ENCODE measurements around the gene SMO.
"Not testable (repeated sequence)": the region's sequence is repeated elsewhere in the genome, so short reads cannot be mapped to it uniquely, and the experiment has no call there.

SMO gene

DNA sequence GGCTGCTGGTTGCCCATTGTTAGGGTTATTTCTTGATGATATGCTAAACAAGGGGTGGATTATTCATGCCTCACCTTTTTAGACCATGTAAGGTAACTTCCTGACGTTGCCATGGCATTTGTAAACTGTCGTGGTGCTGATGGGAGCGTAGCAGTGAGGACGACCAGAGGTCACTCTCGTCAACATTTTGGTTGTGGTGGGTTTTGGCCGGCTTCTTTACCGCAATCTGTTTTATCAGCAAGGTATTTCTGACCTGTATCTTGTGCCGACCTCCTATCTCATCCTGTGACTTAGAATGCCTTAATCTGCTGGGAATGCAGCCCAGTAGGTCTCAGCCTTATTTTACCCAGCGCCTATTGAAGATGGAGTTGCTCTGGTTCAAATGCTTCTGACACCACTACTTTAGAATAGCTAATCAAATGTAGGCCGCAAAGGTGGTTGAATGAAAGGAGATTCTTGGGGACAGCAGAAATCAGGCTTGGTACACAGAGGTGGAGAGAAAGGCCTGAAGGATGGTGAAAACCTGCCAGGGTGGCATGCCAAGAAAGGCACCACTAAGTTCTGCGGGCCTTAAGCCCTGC lies 17.9 kb upstream of the SMO start:
- DNase-seq = no peak

DNA sequence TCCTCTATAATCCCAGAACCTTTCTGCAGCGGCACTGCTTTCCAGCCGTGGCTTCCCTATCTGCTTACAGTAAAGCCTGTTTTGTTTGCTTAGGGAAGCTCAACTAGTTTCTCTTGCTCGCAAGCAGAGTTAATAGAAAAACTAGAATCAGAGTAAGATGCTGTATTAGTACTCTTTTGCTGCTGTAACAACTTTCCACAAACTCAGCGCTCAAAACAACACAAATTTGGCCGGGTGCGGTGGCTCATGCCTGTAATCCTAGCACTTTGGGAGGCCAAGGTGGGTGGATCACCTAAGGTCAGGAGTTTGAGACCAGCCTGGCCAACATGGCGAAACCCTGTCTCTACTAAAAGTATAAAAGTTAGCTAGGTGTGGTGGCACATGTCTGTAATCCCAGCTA lies 14.6 kb upstream of the SMO start:
- not testable (repeated sequence) for DNase-seq

DNA sequence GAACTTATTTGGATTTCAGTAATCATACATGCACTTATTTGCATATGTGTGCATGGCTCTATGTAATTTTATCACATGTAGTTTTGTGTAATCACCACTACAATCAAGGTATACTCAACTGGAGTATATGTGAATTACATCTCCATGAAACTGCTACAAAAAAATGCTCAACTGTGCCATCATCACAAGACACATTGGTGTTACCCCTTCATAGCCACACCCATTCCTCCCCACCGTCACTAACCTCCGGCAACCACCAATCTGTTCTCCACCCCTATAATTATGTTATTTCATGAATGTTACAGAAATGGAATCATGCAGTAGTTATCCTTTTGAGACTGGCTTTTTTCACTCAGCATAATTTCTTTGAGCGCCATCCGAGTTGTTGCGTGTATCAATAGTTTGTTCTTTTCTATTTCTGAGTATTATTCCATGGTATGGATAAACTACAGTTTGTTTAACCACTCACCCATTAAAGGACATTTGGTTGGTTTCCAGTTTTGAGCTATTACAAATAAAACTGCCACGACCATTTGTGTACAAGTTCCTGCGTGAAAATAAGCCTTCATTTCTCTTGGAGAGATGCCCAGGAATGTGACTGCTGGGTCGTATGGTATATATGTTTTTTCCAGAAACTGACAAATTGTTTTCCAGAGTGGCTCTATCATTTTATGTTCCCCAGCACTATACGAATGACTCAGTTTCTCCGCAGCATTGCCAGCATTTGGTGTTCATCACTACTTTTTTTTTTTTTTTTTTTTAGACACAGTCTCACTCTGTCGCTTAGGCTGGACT lies 11.3 kb upstream of the SMO start:
- DNase-seq = no peak

DNA sequence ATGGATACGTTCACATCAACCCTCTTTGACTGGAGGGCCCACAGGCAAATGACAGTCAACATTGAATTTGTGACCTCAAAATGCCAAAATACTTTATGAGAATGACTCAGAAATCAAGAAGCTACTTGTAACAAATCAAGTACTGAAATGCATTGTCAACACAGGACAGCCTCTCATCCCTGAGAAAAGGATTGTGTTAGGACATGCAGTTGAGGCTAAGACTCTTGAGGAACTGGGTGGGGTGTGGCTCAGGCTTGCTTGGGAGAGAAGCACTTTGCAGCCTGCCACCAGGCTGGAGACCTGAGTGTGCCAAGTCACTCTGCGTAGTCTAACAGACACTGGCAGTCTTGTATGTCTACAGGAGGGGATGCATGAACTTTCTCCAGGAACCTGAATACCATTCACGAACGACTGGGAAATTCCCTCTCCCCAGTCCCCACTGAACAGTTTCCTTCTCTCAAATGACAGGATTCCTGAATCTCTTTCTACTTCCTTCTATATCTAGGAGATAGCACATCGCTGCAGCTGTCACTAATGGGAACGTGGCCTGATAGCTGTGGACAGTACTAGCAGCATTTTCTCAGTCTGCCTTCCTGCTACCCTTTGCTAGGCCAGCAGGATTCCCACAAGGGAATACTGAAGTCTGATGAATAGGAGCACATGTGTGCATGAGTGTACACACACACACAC lies 3.3 kb upstream of the SMO start:
- DNase-seq = no peak

DNA sequence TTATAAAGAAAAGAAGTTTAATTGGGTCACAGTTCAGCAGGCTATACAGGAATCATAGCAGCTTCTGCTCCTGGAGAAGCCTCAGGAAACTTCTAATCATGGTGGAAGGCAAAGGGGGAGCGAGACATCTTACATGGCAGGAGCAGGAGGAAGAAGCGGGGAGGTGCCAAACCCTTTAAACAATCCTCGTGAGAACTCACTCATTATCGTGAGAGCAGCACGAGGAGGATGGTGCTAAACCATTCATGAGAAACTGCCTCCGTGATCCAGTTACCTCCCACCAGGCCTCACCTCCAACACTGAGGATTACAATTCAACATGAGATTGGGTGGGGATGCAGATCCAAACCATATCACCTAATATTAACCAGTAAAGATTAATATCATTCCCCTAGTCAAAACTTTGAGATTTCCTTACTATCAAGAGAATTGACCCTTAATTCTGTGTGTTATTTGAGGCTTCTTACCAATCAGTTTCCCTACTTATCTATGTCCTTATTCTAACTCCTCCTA lies 1.6 kb upstream of the SMO start:
- DNase-seq = no peak

DNA sequence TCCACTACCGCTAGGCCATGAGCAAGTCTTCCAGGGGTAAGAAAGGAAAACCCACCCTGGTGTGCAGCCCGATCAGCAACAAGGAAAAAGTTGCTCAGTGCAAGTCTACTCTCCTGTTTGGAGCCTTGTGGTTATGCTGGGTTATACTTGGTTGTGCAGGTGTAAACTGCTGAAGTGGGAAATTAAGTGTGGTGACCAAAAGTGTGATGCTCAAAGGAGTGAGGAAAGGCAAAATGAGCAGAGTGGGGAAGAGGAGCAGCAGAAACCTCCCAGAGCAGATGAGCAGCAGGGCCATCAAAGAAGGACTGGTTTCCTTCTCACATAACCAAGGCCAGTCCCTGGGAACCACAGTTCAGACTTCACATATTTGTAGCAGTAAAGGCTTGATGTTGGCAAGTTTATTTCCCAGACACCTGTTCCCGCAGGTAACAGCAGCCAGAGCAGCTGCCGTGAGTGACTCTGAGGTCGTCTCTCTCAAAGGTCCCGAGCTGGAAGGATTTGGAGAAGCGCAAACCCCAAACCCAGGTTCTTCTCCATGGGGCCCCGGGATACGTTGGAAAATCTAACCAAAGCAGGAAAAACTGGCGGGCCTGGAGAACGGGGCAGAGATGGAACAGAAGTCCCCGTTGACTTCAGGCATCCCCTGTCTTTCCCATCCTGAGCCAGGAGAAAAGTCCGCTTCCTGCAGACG lies 607 bp upstream of the SMO start:
- DNase-seq = no peak

DNA sequence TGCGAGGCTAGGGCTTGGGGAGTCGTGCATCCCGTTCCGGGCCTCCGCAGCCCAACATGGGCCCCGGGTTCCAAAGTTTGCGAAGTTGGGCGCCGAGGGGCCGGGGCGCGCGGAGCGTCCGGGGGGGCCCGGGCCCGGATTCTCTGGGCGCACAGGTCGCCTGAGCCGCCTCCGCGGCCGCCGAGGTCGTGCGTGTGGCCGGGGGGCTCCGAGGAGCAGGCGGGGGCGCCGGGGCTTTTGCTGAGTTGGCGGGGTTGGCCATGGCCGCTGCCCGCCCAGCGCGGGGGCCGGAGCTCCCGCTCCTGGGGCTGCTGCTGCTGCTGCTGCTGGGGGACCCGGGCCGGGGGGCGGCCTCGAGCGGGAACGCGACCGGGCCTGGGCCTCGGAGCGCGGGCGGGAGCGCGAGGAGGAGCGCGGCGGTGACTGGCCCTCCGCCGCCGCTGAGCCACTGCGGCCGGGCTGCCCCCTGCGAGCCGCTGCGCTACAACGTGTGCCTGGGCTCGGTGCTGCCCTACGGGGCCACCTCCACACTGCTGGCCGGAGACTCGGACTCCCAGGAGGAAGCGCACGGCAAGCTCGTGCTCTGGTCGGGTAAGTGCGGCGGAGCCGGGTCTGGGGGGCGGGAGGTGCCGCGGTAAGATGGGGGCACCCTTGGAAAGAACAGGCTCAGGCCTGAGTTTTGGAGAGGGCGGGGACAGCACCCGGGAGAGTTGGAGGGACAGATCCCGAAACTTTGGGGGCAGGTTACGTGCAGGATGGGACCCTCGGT lies 643 bp downstream of the SMO start:
- DNase-seq = no peak

DNA sequence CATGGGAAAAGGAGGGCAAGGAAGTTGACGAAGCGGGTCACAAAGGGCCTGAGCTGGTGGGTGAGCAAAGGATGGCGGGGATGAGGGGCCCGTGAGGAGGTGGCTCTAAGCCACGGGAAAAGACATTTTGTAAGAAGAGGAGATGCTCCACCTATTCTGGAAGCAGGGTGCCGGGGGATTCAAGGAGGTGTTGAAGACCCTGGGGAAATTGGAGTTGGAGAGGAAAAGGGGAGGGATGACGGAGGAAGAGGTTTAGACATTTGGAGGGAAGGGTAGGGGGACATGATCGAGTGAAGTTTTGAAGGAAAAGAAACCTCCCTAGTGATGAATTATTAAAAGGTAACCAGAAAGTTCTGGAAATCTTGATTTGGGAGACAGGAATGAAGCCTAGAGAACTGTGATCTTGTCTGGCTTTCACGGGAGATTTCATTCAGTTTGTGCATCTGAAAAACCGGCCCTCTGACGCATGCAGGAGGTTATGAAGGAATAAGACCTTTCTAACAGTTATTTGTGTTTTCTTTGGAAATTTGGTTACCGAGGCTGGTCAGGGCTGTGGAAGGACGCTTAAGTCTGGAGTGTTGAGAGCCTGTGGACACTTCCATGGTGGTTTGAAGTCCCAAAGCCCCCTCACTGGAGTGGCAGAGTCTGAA lies 1.4 kb downstream of the SMO start:
- DNase-seq = no peak

DNA sequence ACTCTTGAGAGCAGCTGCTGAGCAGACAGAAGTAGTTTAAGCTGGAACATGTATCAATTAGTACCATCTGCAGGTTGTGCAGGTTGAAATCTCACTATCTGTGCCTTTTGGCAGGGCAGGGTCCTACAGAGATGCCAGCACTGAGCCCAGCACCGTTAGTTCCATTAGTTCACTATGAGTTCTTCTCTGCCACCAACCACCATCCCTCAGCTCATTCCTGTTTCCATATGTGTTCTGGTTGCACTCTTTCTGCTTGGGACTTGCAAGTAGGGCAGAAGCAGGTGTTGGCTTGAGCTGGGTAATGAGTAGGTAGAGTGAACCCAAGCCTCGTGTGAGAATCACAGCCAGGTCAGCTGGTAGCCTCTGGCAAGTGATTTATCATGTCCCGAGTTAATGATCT lies 2.8 kb downstream of the SMO start:
- no peak for DNase-seq

DNA sequence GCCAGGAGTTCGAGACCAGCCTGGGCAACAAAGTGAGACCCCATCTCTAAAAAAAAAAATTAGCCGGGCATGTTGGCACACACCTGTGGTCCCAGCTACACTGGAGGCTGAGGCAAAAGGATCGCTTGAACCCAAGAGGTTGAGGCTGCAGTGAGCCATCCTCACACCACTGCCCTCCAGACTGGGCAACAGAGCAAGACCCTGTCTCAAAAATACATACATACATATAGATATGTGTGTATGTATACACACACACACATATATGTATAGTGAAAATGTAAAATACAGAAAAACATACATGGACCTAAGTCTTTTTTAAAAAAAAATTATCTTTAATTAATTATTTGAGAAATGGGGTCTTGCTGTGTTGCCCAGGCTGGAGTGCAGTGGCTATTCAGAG lies 5.5 kb downstream of the SMO start:
- no peak for DNase-seq

DNA sequence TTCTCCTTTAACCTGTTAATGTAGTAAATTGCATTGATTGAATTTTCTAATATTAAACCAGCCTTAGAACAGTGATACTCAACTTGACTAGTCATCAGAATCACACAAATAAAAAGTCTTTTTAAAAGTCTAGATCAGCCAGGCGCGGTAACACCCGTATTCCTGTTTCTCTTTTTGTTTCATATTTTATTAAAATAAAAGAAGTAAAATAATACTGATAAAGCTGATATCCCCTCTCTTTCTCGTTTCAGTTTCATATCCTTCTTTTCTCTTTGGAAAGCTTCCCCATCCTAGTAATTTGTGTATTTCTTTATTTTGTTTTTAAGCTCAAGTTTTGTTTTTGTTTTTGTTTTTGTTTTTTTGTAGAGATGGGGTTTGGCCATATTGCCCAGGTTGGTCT lies 9.3 kb downstream of the SMO start:
- DNase-seq = no peak

DNA sequence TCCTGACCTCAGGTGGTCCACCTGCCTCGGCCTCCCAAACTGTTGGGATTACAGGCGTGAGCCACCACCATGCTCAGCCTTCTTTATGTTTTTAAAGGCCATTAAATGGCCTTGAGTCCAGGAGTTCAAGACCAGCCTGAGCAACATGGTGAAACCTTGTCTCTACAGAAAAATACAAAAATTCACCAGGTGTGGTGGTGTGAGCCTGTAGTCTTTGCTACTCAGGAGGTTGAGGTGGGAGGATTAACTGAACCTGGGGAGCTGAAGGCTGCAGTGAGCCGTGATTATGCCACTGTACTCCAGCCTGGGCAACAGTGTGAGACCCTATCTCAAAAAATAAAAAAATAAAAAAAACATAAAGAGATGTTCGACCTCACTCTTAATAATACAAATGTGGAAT lies 11.0 kb downstream of the SMO start:
- DNase-seq = no peak

DNA sequence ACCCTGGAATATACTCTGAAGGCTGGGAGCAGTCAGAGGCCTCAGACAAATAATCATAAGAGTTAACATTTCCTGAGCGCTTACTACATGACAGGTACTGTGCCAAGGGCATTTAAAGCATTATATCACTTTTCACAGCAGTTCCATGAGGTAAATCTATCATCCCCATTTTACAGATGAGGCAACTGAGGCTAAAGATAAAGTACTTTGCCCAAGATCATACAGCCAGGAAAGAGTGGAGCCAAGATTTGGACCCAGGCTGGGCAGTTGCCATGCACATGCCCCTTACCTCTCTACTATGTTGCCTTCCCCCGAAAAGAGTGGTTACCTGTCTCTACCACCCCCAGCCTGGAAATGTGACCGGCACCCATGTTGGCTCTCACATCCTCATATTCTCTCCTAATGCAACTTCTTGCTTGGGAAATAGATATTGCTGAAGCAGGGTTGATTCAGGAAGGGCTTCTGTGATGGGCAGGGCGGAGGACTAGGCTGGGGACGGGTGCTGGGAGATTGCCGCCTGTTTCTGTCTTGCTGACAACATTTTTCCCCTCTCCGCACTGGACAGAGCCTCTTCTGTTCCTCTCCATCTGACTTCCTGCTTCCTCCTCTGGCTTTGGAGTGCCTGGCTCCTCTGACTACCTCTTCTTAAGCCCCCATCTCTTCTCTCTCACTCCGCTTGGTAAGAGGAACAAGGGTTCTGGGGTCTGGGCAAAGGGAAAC lies 13.8 kb downstream of the SMO start:
- DNase-seq = no peak

DNA sequence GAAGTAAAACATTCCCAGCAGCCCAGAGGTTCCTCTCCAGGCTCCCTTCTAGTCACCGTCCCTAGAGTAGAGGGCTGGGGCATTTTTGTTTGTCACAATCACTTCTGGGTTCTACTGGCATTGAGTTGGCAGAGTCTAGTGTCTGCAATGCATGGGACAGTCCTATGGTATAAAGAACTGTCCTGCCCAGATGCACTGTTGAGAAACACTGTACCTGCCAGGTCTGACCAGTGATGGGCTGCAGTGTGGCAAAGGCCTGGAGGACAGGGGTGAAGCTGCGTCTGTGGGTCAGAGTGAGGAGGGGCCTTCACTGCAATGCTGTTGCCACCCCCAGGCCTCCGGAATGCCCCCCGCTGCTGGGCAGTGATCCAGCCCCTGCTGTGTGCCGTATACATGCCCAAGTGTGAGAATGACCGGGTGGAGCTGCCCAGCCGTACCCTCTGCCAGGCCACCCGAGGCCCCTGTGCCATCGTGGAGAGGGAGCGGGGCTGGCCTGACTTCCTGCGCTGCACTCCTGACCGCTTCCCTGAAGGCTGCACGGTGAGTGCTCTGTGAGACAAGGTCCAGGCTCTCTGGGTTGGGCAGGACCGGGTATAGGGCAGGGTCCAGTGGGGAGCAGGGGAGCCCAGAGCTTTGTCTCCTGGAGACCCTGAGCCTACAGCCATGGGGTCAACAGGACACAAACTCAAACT lies 14.8 kb downstream of the SMO start:
- DNase-seq = no peak

DNA sequence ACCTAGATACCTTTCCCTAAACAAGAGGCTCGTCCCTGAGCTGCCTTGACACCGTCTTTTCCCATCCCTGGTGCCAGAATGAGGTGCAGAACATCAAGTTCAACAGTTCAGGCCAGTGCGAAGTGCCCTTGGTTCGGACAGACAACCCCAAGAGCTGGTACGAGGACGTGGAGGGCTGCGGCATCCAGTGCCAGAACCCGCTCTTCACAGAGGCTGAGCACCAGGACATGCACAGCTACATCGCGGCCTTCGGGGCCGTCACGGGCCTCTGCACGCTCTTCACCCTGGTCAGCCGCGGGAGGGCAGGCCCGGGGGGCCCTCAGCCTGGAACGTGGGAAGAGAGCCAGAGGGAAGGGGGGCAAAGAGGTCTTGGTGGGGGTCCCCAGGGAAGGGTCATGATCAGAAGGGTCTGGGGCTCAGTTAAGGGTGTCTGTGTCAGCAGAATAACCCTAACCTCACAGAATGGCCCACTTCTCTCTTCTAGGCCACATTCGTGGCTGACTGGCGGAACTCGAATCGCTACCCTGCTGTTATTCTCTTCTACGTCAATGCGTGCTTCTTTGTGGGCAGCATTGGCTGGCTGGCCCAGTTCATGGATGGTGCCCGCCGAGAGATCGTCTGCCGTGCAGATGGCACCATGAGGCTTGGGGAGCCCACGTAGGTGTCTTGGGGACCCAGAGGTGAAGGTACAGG lies 16.8 kb downstream of the SMO start:
- no peak for DNase-seq

DNA sequence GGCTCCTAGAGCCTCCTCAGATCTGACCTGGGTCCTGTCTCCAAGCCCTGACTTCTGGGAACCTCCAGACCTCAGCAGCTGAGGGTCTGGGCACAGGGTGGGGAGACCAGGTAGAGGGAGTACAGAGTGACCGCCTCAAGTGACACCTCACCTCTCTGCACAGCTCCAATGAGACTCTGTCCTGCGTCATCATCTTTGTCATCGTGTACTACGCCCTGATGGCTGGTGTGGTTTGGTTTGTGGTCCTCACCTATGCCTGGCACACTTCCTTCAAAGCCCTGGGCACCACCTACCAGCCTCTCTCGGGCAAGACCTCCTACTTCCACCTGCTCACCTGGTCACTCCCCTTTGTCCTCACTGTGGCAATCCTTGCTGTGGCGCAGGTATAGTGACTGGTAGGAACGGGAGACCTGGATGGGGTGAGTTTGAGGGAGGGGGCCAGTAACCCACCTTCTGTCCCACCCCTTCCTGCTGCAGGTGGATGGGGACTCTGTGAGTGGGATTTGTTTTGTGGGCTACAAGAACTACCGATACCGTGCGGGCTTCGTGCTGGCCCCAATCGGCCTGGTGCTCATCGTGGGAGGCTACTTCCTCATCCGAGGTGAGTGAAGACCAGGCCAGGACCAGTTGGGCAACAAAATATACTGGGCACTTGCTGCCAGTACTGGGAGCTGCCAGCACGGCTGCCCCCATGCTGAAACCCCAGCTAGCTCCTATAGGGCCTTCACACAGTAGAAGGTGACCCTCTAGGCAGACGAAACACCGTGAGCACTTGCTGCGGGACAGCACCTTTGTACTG lies 17.8 kb downstream of the SMO start:
- DNase-seq = no peak

DNA sequence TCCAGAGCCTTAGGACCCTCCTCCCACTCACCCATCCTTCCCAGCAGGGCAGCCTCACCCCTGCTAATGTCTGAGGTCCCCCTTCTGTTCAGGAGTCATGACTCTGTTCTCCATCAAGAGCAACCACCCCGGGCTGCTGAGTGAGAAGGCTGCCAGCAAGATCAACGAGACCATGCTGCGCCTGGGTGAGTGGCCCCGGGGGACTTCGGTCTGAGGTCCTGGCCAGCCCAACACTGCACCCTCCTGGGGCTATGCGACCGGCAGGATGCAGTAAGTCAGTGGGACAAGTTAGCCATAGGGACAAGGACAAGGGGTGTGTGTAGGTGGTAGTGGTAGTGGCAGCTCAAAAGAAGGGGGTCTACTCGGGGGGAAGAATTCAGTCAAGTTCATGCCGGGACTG lies 20.2 kb downstream of the SMO start:
- no peak for DNase-seq

DNA sequence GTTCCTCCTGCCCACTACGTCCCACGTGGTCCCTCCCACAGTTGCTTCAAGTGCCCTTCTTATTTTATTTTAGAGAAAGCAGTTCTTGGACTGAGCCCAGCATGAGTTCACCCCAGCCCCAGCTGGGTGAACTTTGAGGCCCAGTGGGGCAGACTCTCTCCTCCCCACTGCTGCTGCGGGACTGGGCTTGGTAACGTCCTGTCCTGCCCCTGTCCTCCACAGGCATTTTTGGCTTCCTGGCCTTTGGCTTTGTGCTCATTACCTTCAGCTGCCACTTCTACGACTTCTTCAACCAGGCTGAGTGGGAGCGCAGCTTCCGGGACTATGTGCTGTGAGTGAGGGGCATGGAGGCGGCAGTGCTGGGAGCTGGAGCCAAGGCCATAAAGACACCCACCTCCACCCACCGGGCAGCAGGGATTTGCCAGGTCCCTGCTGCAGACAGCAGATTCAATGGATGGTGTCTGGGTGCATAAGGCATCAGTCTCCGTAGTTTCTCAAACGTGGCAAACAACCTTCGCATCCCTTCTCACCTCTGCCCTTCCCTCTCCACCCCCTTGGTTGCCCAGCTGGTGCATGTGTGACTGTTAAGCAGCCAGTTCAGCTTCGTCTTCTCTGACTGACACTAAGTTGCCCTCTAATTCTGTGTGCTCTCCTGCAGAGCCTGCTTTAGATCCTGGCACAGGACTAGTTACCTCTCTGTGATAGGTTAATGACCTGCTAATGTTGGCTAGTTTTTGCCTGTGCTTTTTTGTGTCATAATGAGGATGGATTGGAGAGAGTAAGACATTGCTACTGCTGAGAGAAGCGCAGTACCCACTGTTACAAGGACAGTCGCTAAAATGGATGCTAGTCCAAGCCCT lies 20.9 kb downstream of the SMO start:
- DNase-seq = no peak

All from stimulated activated CD4-positive, alpha-beta T cell treated with anti-CD3 and anti-CD28 coated beads, Interleukin-2, amount 100 ng/mL, for 48 hours (primary cell).